ENCODE data around the gene SLC8A1. TPM values are rescaled to one million over a fixed set of nuclear protein-coding genes. Genes with fewer than 3 reads are reported as not detected.

SLC8A1 gene
- total and polyA plus RNA-seq, 10 of the 15 experiments (the other 5 are each of a cell fraction or from before 2014, with no cell fraction given): under 0.01 to 1.2 (median 0.01) TPM; not detected in 3

GRCh38 chr2:40470822-40471813 is 19.2 kb upstream of the SLC8A1 start:
- Histone ChIP-seq H4K20me1 (ENCODE audit: control insufficient read depth, insufficient read depth) (no peaks in the 10 kb centered on the region), H3K9me3 (replicated peaks; ENCODE audit: control insufficient read depth, insufficient read depth, low read length) (no peaks in the 10 kb centered on the region), H3K4me1 (ENCODE audit: control insufficient read depth, insufficient read depth, low read length) (no peaks in the 10 kb centered on the region), H3K4me2 (ENCODE audit: control insufficient read depth, insufficient read depth) (no peak overlapping the region), H3K4me3 (no peak overlapping the region), H3K27me3 (replicated peaks in 1 of 2; ENCODE audit: control insufficient read depth in 2 of 2, insufficient read depth in 2 of 2, low read length in 1 of 2) (no peaks in the 10 kb centered on the region), H3K27ac (ENCODE audit: control insufficient read depth, insufficient read depth) (no peak overlapping the region), H3K36me3 (ENCODE audit: control insufficient read depth in 2 of 2, insufficient read depth in 2 of 2, low read length in 1 of 2) (no peaks in the 10 kb centered on the region), H2AFZ (ENCODE audit: control insufficient read depth, low read depth, low read length) (no peak overlapping the region), H3K79me2 (ENCODE audit: control insufficient read depth, insufficient read depth, low read length) (no peaks in the 10 kb centered on the region), H3K9ac (ENCODE audit: control insufficient read depth, insufficient read depth, low read length) (no peak overlapping the region)
- ChIA-PET RAD21 (ENCODE audit: unreplicated experiment) (interaction anchor here (1.0 kb wide), 1 partner anchor 22 kb away, joined by 4 read pairs; no protein-coding TSS in a partner anchor), CTCF (interaction anchor here (1.2 to 1.4 kb wide), 2 partner anchors 18 to 23 kb away, joined by 3 read pairs; no protein-coding TSS in a partner anchor), SMC1A (ENCODE audit: uncharacterized antibody, unreplicated experiment) (interaction anchor here (1.1 to 1.6 kb wide), 2 partner anchors 10 to 17 kb away, joined by 3 to 4 read pairs; no protein-coding TSS in a partner anchor), POLR2A (interaction anchor here (0.6 kb wide), 1 partner anchor 13 kb away, joined by 3 read pairs; no protein-coding TSS in a partner anchor)
- in situ Hi-C loops (cut with MboI) (no loop called here), intact Hi-C loops (cut with micrococcal nuclease; ENCODE audit: unreplicated experiment) (no loop called here)
- BruUV-seq (replicated peaks): no TSS peak
- TF ChIP-seq MTA2 (IDR thresholded peaks at IDR 0.05; ENCODE audit: low read depth) (peak; percentile 56; the same call in 1 of the 2 replicates), IKZF2 (IDR thresholded peaks at IDR 0.05) (no peak), LARP7 (IDR thresholded peaks at IDR 0.05) (no peak), PKNOX1 (IDR thresholded peaks at IDR 0.05) (peak; percentile 52; the same call in 1 of the 2 replicates), BCL11A (IDR thresholded peaks at IDR 0.05; ENCODE audit: low read depth, low read length) (peak; percentile 10; the same call in 1 of the 2 replicates), ZNF592 (IDR thresholded peaks at IDR 0.05) (no peak), NFIC (IDR thresholded peaks at IDR 0.05; ENCODE audit: low read depth, low read length) (0 out of 2 replicates have a peak, but pooled peaks have one; percentile 20), TAF1 (IDR thresholded peaks at IDR 0.05; ENCODE audit: borderline replicate concordance, low read depth, low read length) (no peak), RELB (IDR thresholded peaks at IDR 0.05; ENCODE audit: low read depth) (0 out of 2 replicates have a peak, but pooled peaks have one; percentile 21)
- 6% methylated on average over 5 of the region's 5 CpGs for WGBS (ENCODE audit: insufficient coverage, insufficient replicate concordance, low lambda C conversion rate, missing lambda C conversion rate)
- ATAC-seq (peak; percentile 86), FAIRE-seq (no peak), DNase-seq (ENCODE audit: low read depth, low spot score) (no peak)

Measured in GM12878 (cell line).